ENCODE results near the gene PBRM1. TPM values are rescaled to one million over a fixed set of nuclear protein-coding genes. Genes with fewer than 3 reads are reported as not detected.

The PBRM1 gene
- polyA plus RNA-seq, 1 donor (not counting 4 experiments of a cell fraction or from before 2014, with no cell fraction given): 26.0 TPM

GRCh38 chr3:52623234-52623792, 62.4 kb downstream of the PBRM1 start:
- Histone ChIP-seq H3K4me2 (ENCODE audit: control insufficient read depth, extremely low read depth, insufficient read depth, low read depth, low read length) (no peak overlapping the region), H3K27ac (ENCODE audit: control insufficient read depth, insufficient read depth, low read length) (no peak overlapping the region), H2AFZ (ENCODE audit: control insufficient read depth, low read length) (no peak overlapping the region), H3K79me2 (ENCODE audit: control insufficient read depth, insufficient read depth, low read length) (no peaks in the 10 kb centered on the region), H3K36me3 (ENCODE audit: control insufficient read depth in 2 of 2, extremely low read depth in 1 of 2, insufficient read depth in 2 of 2, low read length in 2 of 2) (peaks cover 0 to 12% of the 10 kb centered on the region in 2 experiments), H3K4me3 (ENCODE audit: control insufficient read depth in 2 of 3, extremely low read depth in 1 of 3, insufficient read depth in 2 of 3, low read depth in 1 of 3, low read length in 3 of 3) (no peak overlapping the region), H4K20me1 (ENCODE audit: control insufficient read depth, extremely low read depth, insufficient read depth, low read length) (no peaks in the 10 kb centered on the region), H3K9ac (ENCODE audit: control insufficient read depth, extremely low read depth, insufficient read depth, low read length) (no peak overlapping the region), H3K4me1 (ENCODE audit: control insufficient read depth, extremely low read depth, insufficient read depth, low read length) (no peaks in the 10 kb centered on the region), H3K9me3 (ENCODE audit: control insufficient read depth, low read depth, low read length) (no peaks in the 10 kb centered on the region), H3K9me1 (ENCODE audit: control insufficient read depth, extremely low read depth, insufficient read depth, low read length) (no peaks in the 10 kb centered on the region), H3K27me3 (ENCODE audit: control insufficient read depth, extremely low read depth, insufficient read depth, low read length) (no peaks in the 10 kb centered on the region)
- FAIRE-seq (no peak), DNase-seq (ENCODE audit: low read depth, low spot score) (no peak)
- no peak for TF ChIP-seq EZH2 (IDR thresholded peaks at IDR 0.05; ENCODE audit: low read length)
- TF ChIP-seq, protein P1, sequence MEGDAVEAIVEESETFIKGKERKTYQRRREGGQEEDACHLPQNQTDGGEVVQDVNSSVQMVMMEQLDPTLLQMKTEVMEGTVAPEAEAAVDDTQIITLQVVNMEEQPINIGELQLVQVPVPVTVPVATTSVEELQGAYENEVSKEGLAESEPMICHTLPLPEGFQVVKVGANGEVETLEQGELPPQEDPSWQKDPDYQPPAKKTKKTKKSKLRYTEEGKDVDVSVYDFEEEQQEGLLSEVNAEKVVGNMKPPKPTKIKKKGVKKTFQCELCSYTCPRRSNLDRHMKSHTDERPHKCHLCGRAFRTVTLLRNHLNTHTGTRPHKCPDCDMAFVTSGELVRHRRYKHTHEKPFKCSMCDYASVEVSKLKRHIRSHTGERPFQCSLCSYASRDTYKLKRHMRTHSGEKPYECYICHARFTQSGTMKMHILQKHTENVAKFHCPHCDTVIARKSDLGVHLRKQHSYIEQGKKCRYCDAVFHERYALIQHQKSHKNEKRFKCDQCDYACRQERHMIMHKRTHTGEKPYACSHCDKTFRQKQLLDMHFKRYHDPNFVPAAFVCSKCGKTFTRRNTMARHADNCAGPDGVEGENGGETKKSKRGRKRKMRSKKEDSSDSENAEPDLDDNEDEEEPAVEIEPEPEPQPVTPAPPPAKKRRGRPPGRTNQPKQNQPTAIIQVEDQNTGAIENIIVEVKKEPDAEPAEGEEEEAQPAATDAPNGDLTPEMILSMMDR (optimal IDR thresholded peaks at IDR 0.05 in 1 of 3, IDR thresholded peaks at IDR 0.05 in 1 of 3, conservative IDR thresholded peaks at IDR 0.05 in 1 of 3; ENCODE audit: extremely low read depth in 1 of 3, insufficient read depth in 2 of 3, low read length in 3 of 3): no peak
- dilution Hi-C loops (cut with MboI; ENCODE audit: extremely low pct_ligation_motif_present, low sequenced_read_pairs): no loop called here

- Histone ChIP-seq H3K4me1 (ENCODE audit: control insufficient read depth, extremely low read depth, insufficient read depth, low read length) (no peaks in the 10 kb centered on the region), H3K9ac (ENCODE audit: control insufficient read depth, extremely low read depth, insufficient read depth, low read length) (no peak overlapping the region), H3K27ac (ENCODE audit: control insufficient read depth, insufficient read depth, low read length) (no peak overlapping the region), H3K27me3 (ENCODE audit: control insufficient read depth, extremely low read depth, insufficient read depth, low read length) (no peaks in the 10 kb centered on the region), H3K36me3 (ENCODE audit: control insufficient read depth in 2 of 2, extremely low read depth in 1 of 2, insufficient read depth in 2 of 2, low read length in 2 of 2) (peaks cover 5 to 12% of the 10 kb centered on the region in 2 experiments), H3K79me2 (ENCODE audit: control insufficient read depth, insufficient read depth, low read length) (no peaks in the 10 kb centered on the region), H4K20me1 (ENCODE audit: control insufficient read depth, extremely low read depth, insufficient read depth, low read length) (no peaks in the 10 kb centered on the region), H3K9me3 (ENCODE audit: control insufficient read depth, low read depth, low read length) (no peaks in the 10 kb centered on the region), H2AFZ (ENCODE audit: control insufficient read depth, low read length) (no peak overlapping the region), H3K4me3 (ENCODE audit: control insufficient read depth in 2 of 3, extremely low read depth in 1 of 3, insufficient read depth in 2 of 3, low read depth in 1 of 3, low read length in 3 of 3) (no peak overlapping the region), H3K4me2 (ENCODE audit: control insufficient read depth, extremely low read depth, insufficient read depth, low read depth, low read length) (no peak overlapping the region), H3K9me1 (ENCODE audit: control insufficient read depth, extremely low read depth, insufficient read depth, low read length) (no peaks in the 10 kb centered on the region)
- dilution Hi-C loops (cut with MboI; ENCODE audit: extremely low pct_ligation_motif_present, low sequenced_read_pairs): no loop called here
- TF ChIP-seq EZH2 (IDR thresholded peaks at IDR 0.05; ENCODE audit: low read length): no peak
- TF ChIP-seq, protein P1 (optimal IDR thresholded peaks at IDR 0.05 in 1 of 3, IDR thresholded peaks at IDR 0.05 in 1 of 3, conservative IDR thresholded peaks at IDR 0.05 in 1 of 3; ENCODE audit: extremely low read depth in 1 of 3, insufficient read depth in 2 of 3, low read length in 3 of 3): no peak
- DNase-seq (ENCODE audit: low read depth, low spot score) (no peak), FAIRE-seq (no peak)
Observed at GRCh38 chr3:52620580-52620979, 65.1 kb downstream of the PBRM1 start.

Data from keratinocyte (primary cell).